ENCODE measurements around the gene KAZN.

The KAZN gene

DNA sequence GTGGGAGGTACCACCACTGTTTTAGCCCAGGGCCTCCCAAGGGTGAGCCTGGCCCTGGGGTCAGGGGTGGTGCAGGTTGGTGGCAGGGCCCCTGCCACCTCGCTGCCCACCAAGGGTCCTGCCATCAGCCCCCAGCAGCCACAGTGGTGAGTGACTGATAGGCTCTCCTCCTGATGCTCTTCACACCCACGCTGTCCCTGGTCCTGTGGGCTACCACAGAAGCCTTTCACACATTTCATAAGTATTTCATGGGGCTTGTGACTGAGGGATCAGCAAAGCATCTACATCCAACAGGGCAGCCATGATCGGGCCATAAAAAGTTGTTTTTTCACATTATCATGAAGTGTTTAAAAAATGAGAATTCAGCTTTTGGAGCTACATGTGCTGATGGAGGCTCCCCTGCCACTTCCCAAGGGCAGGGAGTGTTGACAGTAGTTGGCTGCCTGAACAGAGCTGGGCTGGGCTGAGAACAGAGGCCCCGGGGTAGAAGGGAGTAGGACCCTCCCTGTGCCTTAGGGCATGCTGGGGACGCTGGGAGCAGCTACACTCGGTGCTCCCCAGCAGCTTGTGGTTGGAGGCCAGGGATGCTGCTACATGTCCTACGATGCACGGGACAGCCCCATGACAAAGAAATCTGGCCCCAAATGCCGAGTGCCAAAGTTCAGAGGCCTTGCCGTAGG, 482.0 kb downstream of the KAZN start:
- H3K4me3 ChIP-seq (ENCODE audit: low read depth in 1 of 2, low read length in 1 of 2): no peak overlapping the region
- TF ChIP-seq, protein P1, sequence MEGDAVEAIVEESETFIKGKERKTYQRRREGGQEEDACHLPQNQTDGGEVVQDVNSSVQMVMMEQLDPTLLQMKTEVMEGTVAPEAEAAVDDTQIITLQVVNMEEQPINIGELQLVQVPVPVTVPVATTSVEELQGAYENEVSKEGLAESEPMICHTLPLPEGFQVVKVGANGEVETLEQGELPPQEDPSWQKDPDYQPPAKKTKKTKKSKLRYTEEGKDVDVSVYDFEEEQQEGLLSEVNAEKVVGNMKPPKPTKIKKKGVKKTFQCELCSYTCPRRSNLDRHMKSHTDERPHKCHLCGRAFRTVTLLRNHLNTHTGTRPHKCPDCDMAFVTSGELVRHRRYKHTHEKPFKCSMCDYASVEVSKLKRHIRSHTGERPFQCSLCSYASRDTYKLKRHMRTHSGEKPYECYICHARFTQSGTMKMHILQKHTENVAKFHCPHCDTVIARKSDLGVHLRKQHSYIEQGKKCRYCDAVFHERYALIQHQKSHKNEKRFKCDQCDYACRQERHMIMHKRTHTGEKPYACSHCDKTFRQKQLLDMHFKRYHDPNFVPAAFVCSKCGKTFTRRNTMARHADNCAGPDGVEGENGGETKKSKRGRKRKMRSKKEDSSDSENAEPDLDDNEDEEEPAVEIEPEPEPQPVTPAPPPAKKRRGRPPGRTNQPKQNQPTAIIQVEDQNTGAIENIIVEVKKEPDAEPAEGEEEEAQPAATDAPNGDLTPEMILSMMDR (IDR thresholded peaks at IDR 0.05): no peak
- no peaks in the 10 kb centered on the region for H3K4me1 ChIP-seq (ENCODE audit: control insufficient read depth in 1 of 2, insufficient read depth in 1 of 2, low read depth in 1 of 2, low read length in 1 of 2)
- H3K27me3 ChIP-seq: no peaks in the 10 kb centered on the region
- H3K36me3 ChIP-seq: no peaks in the 10 kb centered on the region
- H3K27ac ChIP-seq: no peak overlapping the region
- no peaks in the 10 kb centered on the region for H3K9me3 ChIP-seq

DNA sequence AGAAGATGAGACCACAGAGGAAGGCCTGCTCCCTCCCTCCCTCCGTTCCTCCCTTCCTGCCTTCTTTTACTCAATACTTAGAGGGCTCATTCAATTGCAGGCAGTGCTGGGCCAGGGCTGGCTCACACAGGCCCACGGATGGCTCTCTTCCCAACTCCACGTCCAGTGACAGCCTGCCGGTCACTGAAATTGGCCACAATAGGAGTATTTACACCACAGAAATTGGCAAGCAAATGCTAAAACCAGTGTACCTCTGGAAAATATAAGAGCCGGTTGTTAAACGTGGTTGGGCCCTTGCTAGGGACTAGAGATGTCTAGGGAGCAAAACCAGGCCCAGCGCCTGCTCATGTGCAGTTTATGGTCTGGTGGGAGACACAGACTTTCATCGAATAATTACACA, 482.6 kb downstream of the KAZN start:
- Histone ChIP-seq H3K4me1 (ENCODE audit: control insufficient read depth in 1 of 2, insufficient read depth in 1 of 2, low read depth in 1 of 2, low read length in 1 of 2) (no peaks in the 10 kb centered on the region), H3K27ac (no peak overlapping the region), H3K36me3 (no peaks in the 10 kb centered on the region), H3K4me3 (ENCODE audit: low read depth in 1 of 2, low read length in 1 of 2) (no peak overlapping the region), H3K9me3 (no peaks in the 10 kb centered on the region), H3K27me3 (no peaks in the 10 kb centered on the region)
- TF ChIP-seq, protein P1 (IDR thresholded peaks at IDR 0.05): no peak

DNA sequence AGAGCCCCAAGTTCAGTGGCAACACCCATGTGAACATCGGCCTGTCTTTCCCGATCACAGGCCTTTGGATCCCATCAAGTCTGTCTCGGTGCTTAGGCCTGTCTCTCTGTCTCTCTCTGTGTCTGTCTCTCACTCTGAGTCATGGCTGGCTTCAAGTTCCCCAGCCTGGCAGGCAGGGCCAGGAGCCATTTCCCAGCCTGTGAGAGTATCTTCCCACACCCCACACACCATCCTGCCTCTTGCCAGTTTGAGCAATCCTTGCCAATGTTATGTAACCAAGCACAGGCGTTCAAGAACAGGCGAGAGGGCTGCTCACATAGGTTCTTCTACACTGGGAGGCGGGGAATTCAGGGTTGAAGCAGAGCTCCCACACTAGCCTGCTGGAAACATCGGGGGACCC, 485.1 kb downstream of the KAZN start:
- TF ChIP-seq, protein P1 (IDR thresholded peaks at IDR 0.05): no peak

DNA sequence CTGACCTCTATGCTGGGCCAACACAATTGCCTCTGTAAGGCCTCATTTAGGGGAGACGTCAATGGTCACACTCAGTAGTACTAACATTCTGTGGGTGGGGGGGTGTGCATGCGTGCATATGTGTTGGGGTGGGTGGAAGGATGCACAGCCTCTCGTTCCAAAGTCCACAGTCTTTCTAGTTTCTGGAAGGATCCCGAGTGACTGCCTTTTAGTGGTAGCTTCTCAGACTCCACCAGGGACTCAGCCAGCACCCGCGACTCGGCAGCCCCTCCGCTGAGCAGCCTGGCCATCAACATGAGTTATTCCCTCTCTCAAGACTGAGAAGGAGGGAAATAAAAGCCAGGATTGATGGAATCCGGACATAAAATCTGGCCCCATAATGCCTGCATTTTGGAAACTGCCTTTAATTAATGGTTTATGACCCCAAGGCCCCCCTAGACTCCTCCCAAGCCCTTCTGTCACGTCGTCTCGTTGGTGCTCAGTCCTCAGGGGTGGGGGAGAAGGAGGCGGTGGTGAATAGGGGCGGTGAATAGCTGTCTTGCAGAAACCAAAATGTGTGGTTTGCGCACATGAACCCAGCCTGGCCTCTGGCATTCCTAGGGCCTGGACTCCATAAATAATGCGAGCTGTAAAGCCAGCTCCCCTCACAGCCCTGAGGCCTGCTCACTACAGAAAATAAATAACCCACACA, 489.9 kb downstream of the KAZN start:
- no peaks in the 10 kb centered on the region for H3K36me3 ChIP-seq
- no peak overlapping the region for H3K4me3 ChIP-seq (ENCODE audit: low read depth in 1 of 2, low read length in 1 of 2)
- H3K27me3 ChIP-seq: peaks cover 10% of the 10 kb centered on the region
- no peak overlapping the region for H3K27ac ChIP-seq
- peaks cover 10 to 14% of the 10 kb centered on the region in 2 experiments for H3K4me1 ChIP-seq (ENCODE audit: control insufficient read depth in 1 of 2, insufficient read depth in 1 of 2, low read depth in 1 of 2, low read length in 1 of 2)
- TF ChIP-seq, protein P1 (IDR thresholded peaks at IDR 0.05): no peak
- no peaks in the 10 kb centered on the region for H3K9me3 ChIP-seq

More for the DNA sequence above, 485.1 kb downstream of the KAZN start:
- H3K4me1 ChIP-seq (ENCODE audit: control insufficient read depth in 1 of 2, insufficient read depth in 1 of 2, low read depth in 1 of 2, low read length in 1 of 2): no peaks in the 10 kb centered on the region
- no peaks in the 10 kb centered on the region for H3K9me3 ChIP-seq
- H3K27ac ChIP-seq: no peak overlapping the region
- H3K27me3 ChIP-seq: no peaks in the 10 kb centered on the region
- H3K36me3 ChIP-seq: no peaks in the 10 kb centered on the region
- H3K4me3 ChIP-seq (ENCODE audit: low read depth in 1 of 2, low read length in 1 of 2): no peak overlapping the region

DNA sequence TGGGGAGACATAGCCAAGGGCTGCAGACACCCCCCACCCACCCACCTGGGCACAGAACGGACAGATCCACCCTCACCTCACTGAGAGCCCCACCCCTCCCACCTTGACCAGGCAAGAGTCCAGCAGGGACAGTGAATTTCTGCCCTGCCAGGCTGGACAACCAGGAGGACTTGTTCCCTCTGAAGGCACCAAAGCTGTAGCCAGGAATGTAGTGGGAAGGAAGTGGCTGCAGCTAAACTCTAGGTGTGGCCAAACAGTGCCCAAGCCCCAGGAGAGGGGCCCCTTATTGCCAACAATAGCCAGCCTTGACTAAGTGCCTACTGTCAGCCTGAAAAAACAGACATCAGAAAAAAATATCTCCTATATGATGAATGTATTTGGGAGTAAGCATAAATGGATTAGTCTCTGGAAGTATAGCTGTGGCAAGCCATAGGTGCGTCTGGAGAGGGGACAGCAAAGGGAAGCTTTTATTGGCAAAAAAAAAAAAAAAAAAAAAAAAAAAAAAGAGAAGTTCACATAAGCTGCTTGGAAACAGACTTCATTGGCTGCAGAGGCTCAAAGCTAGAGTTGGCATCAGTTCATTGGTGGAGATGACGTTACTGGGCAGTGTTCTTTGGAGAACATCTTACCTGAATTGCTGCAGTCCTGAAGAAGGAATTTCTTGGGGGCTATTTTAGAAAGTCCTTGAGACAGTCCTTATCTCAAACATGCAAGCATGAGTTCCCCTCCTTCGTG, 490.9 kb downstream of the KAZN start:
- Histone ChIP-seq H3K27ac (no peak overlapping the region), H3K27me3 (peaks cover 10% of the 10 kb centered on the region), H3K36me3 (no peaks in the 10 kb centered on the region), H3K9me3 (no peaks in the 10 kb centered on the region), H3K4me1 (ENCODE audit: control insufficient read depth in 1 of 2, insufficient read depth in 1 of 2, low read depth in 1 of 2, low read length in 1 of 2) (peaks cover 10 to 14% of the 10 kb centered on the region in 2 experiments), H3K4me3 (ENCODE audit: low read depth in 1 of 2, low read length in 1 of 2) (no peak overlapping the region)
- TF ChIP-seq, protein P1 (IDR thresholded peaks at IDR 0.05): no peak
